ENCODE results near the gene SLC22A23.
"Not testable (repeated sequence)": the region's sequence is repeated elsewhere in the genome, so short reads cannot be mapped to it uniquely, and the experiment has no call there.

The SLC22A23 gene

DNA sequence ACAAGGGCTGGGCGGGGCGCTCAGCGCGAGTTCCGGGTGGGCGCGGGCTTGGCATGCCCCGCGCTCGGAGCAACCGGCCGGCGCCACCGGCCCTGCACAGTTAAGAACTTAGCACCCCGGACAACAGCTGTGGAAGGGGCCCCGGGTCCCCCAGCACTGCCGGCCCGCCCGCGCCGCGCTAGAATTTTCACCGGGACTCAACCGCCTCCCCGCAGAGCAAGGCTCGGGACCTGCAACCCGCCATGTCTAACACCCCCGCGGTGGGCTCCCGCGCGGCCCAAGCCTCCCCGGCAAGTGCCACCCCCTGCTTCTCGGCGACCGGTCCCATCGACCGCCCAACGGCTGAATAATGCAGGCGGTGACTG is 203.3 kb downstream of the SLC22A23 start:
- TF ChIP-seq POLR2AphosphoS5 (IDR thresholded peaks at IDR 0.05; ENCODE audit: low read depth, low read length), result no peak
- TF ChIP-seq TAF1 (IDR thresholded peaks at IDR 0.05; ENCODE audit: borderline replicate concordance, low read depth, low read length), result no peak
- no peak for TF ChIP-seq POLR2A (IDR thresholded peaks at IDR 0.05; ENCODE audit: low read depth, low read length)
- FAIRE-seq (no peak), DNase-seq (ENCODE audit: insufficient read length) (no peak)

DNA sequence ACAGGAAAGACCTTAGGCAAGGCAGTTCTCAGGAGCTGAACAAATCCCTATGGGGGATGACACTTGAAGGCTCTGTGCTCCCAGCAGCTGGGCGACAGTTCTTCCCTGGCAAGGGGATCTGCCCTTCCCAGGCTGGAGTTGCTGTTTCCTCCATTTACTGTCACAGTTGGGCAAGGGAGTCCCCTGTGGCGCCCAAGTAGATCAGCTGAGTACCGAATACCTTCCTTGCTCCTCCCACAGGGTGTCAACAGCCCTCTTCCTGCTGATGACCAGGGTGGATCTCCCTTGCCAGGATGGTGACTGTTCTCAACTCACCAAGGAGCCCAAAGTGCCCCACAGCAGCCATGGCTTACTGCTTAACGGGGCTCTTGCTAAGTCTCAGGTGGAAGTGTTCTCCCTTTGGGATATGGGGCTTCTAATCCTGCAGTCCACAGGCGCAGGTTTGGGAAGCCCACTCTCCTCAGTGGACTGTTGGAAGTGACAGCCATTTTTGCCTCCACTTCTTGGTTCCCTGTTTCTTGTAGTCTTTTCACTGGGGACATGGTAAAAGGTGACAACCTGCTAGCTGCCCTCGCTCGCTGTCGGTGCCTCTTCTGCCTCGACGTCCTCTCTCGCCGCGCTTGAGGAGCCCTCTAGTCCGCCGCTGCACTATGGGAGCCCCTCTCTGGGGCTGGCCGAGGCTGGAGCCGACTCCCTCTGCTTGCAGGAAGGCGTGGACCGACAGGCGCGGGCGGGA is 203.8 kb downstream of the SLC22A23 start:
- DNase-seq (ENCODE audit: insufficient read length) (no peak), FAIRE-seq (no peak)
- no peak for TF ChIP-seq POLR2AphosphoS5 (IDR thresholded peaks at IDR 0.05; ENCODE audit: low read depth, low read length)
- TF ChIP-seq POLR2A (IDR thresholded peaks at IDR 0.05; ENCODE audit: low read depth, low read length), result no peak
- TF ChIP-seq TAF1 (IDR thresholded peaks at IDR 0.05; ENCODE audit: borderline replicate concordance, low read depth, low read length), result no peak

DNA sequence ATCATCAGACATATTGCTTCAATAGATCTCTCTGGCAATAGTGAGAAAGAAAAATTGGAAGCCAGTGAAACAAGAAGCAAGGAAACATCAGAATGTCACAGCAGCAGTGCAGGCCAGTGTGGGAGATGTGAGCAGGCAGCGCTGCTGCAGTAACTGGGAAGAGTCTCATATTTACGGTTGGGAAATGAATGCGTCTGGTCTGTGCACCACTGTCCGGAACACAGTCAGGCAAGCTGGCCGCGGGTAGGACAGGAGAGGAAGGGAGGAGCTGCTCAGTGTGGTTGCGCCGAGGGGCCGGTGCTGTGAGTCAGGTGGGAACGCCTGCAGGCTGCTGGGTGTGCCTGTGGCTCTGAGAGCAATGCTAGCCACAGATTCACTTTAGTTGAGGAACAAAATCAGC is 204.5 kb downstream of the SLC22A23 start:
- DNase-seq (ENCODE audit: insufficient read length), result no peak
- FAIRE-seq, result no peak
- TF ChIP-seq POLR2AphosphoS5 (IDR thresholded peaks at IDR 0.05; ENCODE audit: low read depth, low read length), result no peak
- no peak for TF ChIP-seq POLR2A (IDR thresholded peaks at IDR 0.05; ENCODE audit: low read depth, low read length)
- TF ChIP-seq TAF1 (IDR thresholded peaks at IDR 0.05; ENCODE audit: borderline replicate concordance, low read depth, low read length), result no peak

DNA sequence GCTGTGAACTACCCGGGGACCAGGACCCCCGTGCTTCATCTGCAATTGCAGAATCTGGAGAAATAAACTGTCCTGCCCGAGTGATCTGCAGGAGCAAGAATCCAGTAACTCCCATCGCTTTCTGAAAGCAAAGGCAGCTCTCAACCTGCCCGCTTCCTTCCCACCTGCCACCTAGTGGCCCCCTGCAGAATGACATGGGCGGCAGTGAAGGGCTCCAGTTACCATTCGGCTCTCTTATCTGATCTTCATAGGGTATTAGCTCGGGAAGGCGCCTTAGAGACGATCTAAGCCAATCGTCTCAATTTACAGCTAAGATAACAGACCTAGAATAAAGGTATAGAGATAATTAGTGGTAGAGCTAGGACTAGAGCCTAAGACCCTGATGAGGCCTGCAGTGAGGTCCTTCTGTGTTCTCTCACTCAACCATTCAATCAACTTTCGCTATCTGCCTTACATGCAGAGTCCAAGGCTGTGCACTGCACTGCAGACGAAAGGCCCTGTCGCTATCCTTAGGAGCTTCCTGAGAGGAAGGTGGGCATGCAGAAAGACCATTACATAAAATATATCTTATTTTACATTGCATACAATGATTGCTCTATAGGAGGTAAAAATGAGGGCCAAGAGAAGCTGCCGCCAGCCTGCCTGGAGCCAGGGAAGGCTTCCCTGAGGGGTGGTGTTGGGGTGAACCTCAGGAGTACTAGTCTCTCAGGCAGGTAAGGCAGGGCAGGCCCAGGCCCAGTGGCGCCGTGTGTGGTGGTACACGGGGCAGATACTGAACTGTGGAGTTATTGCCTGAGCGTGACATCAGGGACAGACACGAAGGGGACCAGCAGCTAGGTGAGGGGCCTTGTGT is 205.2 kb downstream of the SLC22A23 start:
- peak; percentile 86 for FAIRE-seq

DNA sequence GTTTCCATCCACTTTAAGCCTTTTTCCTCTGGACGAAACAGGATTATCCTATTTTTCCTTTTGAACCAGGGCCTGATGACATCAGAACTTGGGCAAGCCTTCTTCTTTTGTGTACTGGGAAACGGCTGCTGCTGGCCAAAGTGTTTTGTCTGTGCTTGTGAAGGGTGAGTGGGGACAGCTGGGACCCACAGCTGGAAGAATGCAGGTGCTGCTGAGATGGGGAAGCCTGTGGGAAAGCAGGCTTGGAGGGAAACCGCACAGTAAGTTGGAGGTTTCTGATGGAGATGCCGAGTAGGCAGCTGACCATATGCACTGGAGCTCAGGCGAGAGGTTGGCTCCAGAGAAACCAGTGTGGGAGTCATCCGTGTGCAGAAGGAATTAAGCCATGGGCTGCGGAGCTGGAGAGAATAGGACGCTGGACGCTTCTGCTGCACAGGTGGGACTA is 206.6 kb downstream of the SLC22A23 start:
- DNase-seq (ENCODE audit: insufficient read length), result no peak
- TF ChIP-seq TAF1 (IDR thresholded peaks at IDR 0.05; ENCODE audit: borderline replicate concordance, low read depth, low read length) (no peak), POLR2A (IDR thresholded peaks at IDR 0.05; ENCODE audit: low read depth, low read length) (no peak), POLR2AphosphoS5 (IDR thresholded peaks at IDR 0.05; ENCODE audit: low read depth, low read length) (no peak)

More for the DNA sequence above, 205.2 kb downstream of the SLC22A23 start:
- no peak for TF ChIP-seq TAF1 (IDR thresholded peaks at IDR 0.05; ENCODE audit: borderline replicate concordance, low read depth, low read length)
- no peak for TF ChIP-seq POLR2A (IDR thresholded peaks at IDR 0.05; ENCODE audit: low read depth, low read length)
- TF ChIP-seq POLR2AphosphoS5 (IDR thresholded peaks at IDR 0.05; ENCODE audit: low read depth, low read length), result no peak
- peak; percentile 83 for DNase-seq (ENCODE audit: insufficient read length)

DNA sequence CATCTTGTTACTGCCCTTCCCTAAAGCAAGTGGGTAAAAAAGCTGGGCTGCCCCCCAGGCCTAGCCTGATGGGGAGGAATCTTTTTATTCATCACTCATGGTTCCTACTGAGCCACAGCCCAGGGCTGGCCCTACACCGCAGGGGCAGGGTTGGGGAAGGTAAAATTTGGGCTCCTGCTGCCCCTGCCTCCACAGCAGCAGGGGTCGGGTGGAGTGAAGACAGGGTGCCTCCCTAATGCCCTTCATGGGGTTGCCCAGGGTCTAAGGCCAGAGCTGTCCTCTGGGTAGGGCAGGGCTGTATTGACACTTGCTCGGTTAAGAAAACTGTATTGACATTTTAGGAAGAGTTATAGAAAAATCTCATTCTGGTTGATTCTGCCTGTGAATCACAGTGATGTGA is 207.0 kb downstream of the SLC22A23 start:
- no peak for FAIRE-seq
- no peak for TF ChIP-seq TAF1 (IDR thresholded peaks at IDR 0.05; ENCODE audit: borderline replicate concordance, low read depth, low read length)
- TF ChIP-seq POLR2A (IDR thresholded peaks at IDR 0.05; ENCODE audit: low read depth, low read length), result no peak
- no peak for TF ChIP-seq POLR2AphosphoS5 (IDR thresholded peaks at IDR 0.05; ENCODE audit: low read depth, low read length)
- no peak for DNase-seq (ENCODE audit: insufficient read length)

More for the DNA sequence above, 206.6 kb downstream of the SLC22A23 start:
- no peak for FAIRE-seq

DNA sequence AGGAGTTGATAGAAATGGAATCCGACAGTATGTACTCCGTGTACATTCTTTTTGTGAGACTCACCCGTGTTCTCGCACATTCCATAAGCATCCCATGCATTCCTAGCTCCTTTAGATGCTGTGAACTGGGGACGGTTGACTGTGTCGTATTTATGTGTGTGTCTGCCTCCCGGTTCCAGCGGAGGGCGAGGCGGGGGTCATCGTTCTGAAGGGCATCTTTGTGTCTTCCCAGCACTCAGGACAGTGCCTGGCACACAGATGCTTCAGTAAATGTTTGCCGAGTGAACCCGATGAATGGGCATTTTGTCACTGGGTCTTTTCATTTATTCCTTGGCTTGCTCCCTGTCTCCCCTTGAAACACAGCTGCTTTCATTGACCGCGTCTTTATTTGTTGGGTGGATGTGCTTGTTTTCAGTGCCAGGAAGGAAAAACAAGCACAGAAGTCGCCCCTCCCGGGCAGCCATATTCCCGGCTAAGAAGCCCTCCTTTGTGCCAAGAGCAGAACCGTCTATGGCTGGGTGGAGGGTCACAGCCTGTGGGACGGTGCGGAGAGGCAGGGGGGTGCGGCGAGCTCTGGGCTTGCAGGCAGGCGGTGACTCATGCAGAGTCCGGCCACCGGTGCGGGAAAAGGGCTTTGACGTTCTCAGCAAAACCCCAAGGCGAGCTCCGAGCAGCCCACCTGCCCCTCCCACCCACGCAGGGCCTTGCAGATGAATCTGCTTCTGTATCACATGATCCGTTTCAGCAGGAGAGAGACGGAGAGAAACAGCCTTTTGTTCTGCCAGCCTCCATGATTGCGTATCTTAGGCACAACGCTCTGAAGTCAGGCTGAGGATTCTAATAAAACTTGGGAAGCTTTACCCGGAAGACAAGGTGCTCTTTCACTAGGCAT is 209.3 kb downstream of the SLC22A23 start:
- no peak for FAIRE-seq
- DNase-seq (ENCODE audit: insufficient read length), result no peak

DNA sequence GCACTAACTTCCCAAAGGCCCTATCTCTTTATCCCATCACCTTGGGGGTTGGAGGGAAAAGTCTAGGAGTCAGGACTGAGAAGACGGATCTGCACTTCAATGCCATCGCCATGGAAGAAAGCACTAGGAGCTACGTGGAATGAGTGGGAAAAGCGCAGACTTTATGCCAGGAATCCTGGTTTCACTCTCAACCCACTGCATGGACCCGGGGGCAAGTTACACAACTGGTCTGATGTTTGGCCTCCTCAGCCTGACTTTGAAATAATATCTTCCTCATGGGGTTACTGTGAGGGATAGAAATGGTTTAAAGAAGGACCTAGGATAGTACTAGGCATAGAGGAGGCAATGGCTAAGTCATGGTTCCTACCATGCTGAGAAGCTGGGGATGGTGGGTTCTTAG is 211.6 kb downstream of the SLC22A23 start:
- FAIRE-seq, result no peak
- DNase-seq (ENCODE audit: insufficient read length), result no peak
- no peak for TF ChIP-seq POLR2A (IDR thresholded peaks at IDR 0.05; ENCODE audit: low read depth, low read length)
- TF ChIP-seq TAF1 (IDR thresholded peaks at IDR 0.05; ENCODE audit: borderline replicate concordance, low read depth, low read length), result no peak
- TF ChIP-seq POLR2AphosphoS5 (IDR thresholded peaks at IDR 0.05; ENCODE audit: low read depth, low read length), result no peak

More for the DNA sequence above, 209.3 kb downstream of the SLC22A23 start:
- TF ChIP-seq TAF1 (IDR thresholded peaks at IDR 0.05; ENCODE audit: borderline replicate concordance, low read depth, low read length) (no peak), POLR2AphosphoS5 (IDR thresholded peaks at IDR 0.05; ENCODE audit: low read depth, low read length) (no peak), POLR2A (IDR thresholded peaks at IDR 0.05; ENCODE audit: low read depth, low read length) (no peak)

DNA sequence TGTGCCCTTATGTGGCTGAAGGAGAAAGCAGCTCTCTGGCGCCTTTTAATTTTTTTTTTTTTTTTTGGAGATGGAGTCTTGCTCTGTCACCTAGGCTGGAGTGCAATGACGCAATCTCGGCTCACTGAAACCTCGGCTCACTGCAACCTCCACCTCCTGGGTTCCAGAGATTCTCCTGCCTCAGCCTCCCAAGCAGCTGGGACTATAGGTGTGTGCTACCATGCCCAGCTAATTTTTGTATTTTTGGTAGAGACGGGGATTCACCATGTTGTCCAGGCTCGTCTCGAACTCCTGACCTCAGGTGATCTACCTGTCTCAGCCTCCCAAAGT is 212.1 kb downstream of the SLC22A23 start:
- DNase-seq (ENCODE audit: insufficient read length); FAIRE-seq: not testable (repeated sequence)

DNA sequence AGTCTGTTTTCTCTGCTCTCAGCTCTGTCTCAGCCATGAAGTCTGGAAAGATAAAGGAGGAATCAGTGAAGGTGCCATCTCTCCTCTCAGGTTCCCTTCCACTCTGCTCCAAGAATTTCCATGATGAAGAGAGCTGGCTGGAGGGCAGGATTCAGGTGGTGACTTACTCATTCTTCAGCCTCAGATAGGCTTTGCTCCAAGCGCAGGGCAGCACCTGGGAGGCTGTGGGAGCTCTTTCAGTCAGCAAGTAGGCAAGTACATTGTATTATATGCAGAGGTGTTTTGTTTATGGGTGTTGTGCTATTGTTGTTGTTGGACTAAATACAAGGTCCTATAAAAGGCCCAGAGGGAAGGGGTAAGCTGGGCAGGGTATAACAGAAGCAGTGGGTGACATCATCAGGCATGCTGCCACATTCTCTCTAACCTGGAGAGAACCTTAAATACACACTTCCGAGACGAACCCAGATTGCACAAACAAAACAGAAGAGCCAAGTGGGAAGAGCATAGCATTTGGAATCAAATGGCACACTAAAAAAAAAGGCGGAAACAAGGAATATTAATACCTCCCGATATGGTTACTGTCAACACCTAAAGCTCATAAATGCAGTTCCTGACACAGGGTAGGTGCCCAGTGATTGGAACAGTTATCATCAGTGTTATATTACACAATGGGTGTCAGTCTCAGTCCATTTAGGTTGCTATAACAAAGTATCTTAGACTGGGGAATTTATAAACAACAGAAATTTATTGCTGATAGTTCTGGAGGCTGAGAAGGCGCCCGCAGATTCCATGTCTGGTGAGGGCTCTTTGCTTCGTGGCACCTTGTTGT is 212.6 kb downstream of the SLC22A23 start:
- FAIRE-seq, result no peak
- DNase-seq (ENCODE audit: insufficient read length), result no peak
- TF ChIP-seq POLR2A (IDR thresholded peaks at IDR 0.05; ENCODE audit: low read depth, low read length), result no peak

DNA sequence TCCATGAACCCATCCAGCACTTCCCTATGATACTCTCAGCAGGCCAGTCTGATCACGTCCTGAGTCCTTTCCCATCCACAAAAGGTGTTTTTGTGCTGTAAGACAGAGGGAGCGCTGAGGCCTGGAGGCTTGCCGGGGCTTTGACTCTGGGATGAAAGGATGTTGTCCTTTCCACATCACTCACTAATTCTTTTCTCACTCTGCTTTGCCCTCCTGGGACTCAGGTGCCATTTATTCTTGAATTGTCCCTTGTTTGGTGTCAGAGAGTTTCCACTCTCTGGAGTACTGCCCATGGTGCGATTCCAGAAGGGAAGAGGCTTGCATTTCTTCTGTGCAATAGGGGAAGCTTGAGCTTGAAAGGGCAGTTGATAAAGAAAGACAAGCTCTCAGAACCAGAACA is 214.1 kb downstream of the SLC22A23 start:
- TF ChIP-seq POLR2A (IDR thresholded peaks at IDR 0.05; ENCODE audit: low read depth, low read length) (no peak), TAF1 (IDR thresholded peaks at IDR 0.05; ENCODE audit: borderline replicate concordance, low read depth, low read length) (no peak), POLR2AphosphoS5 (IDR thresholded peaks at IDR 0.05; ENCODE audit: low read depth, low read length) (no peak)
- DNase-seq (ENCODE audit: insufficient read length) (no peak), FAIRE-seq (no peak)

DNA sequence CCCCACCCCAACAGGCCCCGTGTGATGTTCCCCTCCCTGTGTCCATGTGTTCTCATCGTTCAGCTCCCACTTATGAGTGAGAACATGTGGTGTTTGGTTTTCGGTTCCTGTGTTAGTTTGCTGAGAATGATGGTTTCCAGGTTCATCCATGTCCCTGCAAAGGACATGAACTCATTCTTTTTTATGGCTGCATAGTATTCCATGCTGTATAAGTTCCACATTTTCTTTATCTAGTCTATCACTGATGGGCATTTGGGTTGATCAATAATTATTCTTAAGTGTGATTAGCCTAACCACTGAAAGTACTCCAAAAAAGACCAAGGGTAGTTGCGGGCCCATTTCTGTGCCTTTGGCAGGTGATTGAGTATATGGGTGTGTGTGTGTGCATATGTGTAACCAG is 215.1 kb downstream of the SLC22A23 start:
- FAIRE-seq; DNase-seq (ENCODE audit: insufficient read length): not testable (repeated sequence)

Data from GM12892 (cell line).